ENCODE data around the gene CBX7. TPM values are rescaled to one million over a fixed set of nuclear protein-coding genes. Genes with fewer than 3 reads are reported as not detected.
A peak's percentile ranks its signal among the peaks of the same experiment; 100 is the strongest.

The CBX7 gene
- total and polyA plus RNA-seq, 2 experiments from 2014 or later: 2.5 to 10.4 TPM

GRCh38 chr22:39130892-39131855 is 21.3 kb downstream of the CBX7 start:
- Histone ChIP-seq H3K9me3 (ENCODE audit: low read depth) (no peaks in the 10 kb centered on the region), H3K4me1 (ENCODE audit: insufficient read depth) (no peaks in the 10 kb centered on the region), H3K4me2 (ENCODE audit: unreplicated experiment) (no peak overlapping the region), H3K79me2 (ENCODE audit: insufficient read depth) (no peaks in the 10 kb centered on the region), H3K27me3 (replicated peaks; ENCODE audit: insufficient read depth) (no peaks in the 10 kb centered on the region), H4K20me1 (ENCODE audit: insufficient read depth) (no peaks in the 10 kb centered on the region), H3K9ac (no peak overlapping the region), H3K36me3 (ENCODE audit: low read depth) (no peaks in the 10 kb centered on the region), H3K4me3 (no peak overlapping the region), H3K9me2 (ENCODE audit: insufficient read depth) (no peaks in the 10 kb centered on the region), H2AFZ (no peak overlapping the region), H3F3A (ENCODE audit: insufficient read depth) (no peaks in the 10 kb centered on the region), H3K27ac (no peak overlapping the region)
- 55 to 59% methylated on average over 21 to 24 of the region's 24 CpGs for WGBS, 2 experiments (ENCODE audit: low coverage in 1 of 2, low lambda C conversion rate in 2 of 2, missing lambda C conversion rate in 2 of 2)
- in situ Hi-C loops (cut with MboI): no loop called here
- peak; percentile 9 for DNase-seq
- no peak for TF ChIP-seq EZH2phosphoT487 (IDR thresholded peaks at IDR 0.05; ENCODE audit: insufficient read depth, low read depth)
- TF ChIP-seq EZH2 (IDR thresholded peaks at IDR 0.05; ENCODE audit: insufficient read depth, poor library complexity, severe bottlenecking): no peak

GRCh38 chr22:39130152-39130704 is 22.3 kb downstream of the CBX7 start:
- Histone ChIP-seq H3K36me3 (ENCODE audit: low read depth) (no peaks in the 10 kb centered on the region), H3K4me3 (no peak overlapping the region), H3K4me2 (ENCODE audit: unreplicated experiment) (no peak overlapping the region), H3K9ac (no peak overlapping the region), H3K4me1 (ENCODE audit: insufficient read depth) (no peaks in the 10 kb centered on the region), H3K9me3 (ENCODE audit: low read depth) (no peaks in the 10 kb centered on the region), H3K27ac (no peak overlapping the region), H2AFZ (no peak overlapping the region), H3K27me3 (replicated peaks; ENCODE audit: insufficient read depth) (no peaks in the 10 kb centered on the region), H4K20me1 (ENCODE audit: insufficient read depth) (no peaks in the 10 kb centered on the region), H3K9me2 (ENCODE audit: insufficient read depth) (no peaks in the 10 kb centered on the region), H3F3A (ENCODE audit: insufficient read depth) (no peaks in the 10 kb centered on the region), H3K79me2 (ENCODE audit: insufficient read depth) (no peaks in the 10 kb centered on the region)
- in situ Hi-C loops (cut with MboI): no loop called here
- DNase-seq: no peak
- TF ChIP-seq EZH2 (IDR thresholded peaks at IDR 0.05; ENCODE audit: insufficient read depth, poor library complexity, severe bottlenecking) (no peak), EZH2phosphoT487 (IDR thresholded peaks at IDR 0.05; ENCODE audit: insufficient read depth, low read depth) (no peak)
- WGBS, 2 experiments (ENCODE audit: low coverage in 1 of 2, low lambda C conversion rate in 2 of 2, missing lambda C conversion rate in 2 of 2): 88 to 98% methylated on average over 8 of the region's 8 CpGs

- Histone ChIP-seq H3K9me2 (ENCODE audit: insufficient read depth) (no peaks in the 10 kb centered on the region), H3K27ac (no peak overlapping the region), H3K79me2 (ENCODE audit: insufficient read depth) (no peaks in the 10 kb centered on the region), H2AFZ (no peak overlapping the region), H3K27me3 (replicated peaks; ENCODE audit: insufficient read depth) (no peaks in the 10 kb centered on the region), H3K9ac (no peak overlapping the region), H4K20me1 (ENCODE audit: insufficient read depth) (no peaks in the 10 kb centered on the region), H3K4me1 (ENCODE audit: insufficient read depth) (no peaks in the 10 kb centered on the region), H3K36me3 (ENCODE audit: low read depth) (no peaks in the 10 kb centered on the region), H3F3A (ENCODE audit: insufficient read depth) (no peaks in the 10 kb centered on the region), H3K9me3 (ENCODE audit: low read depth) (no peaks in the 10 kb centered on the region), H3K4me3 (no peak overlapping the region), H3K4me2 (ENCODE audit: unreplicated experiment) (no peak overlapping the region)
- 85 to 86% methylated on average over 9 of the region's 9 CpGs for WGBS, 2 experiments (ENCODE audit: low coverage in 1 of 2, low lambda C conversion rate in 2 of 2, missing lambda C conversion rate in 2 of 2)
- no peak for DNase-seq
- TF ChIP-seq EZH2 (IDR thresholded peaks at IDR 0.05; ENCODE audit: insufficient read depth, poor library complexity, severe bottlenecking) (no peak), EZH2phosphoT487 (IDR thresholded peaks at IDR 0.05; ENCODE audit: insufficient read depth, low read depth) (no peak)
- in situ Hi-C loops (cut with MboI): loop anchor here (10.0 kb wide), 1 partner anchor 115 kb away; the partner anchor contains the start of gene APOBEC3C
Measured at GRCh38 chr22:39129746-39130145, 22.7 kb downstream of the CBX7 start.

- Histone ChIP-seq H3K79me2 (ENCODE audit: insufficient read depth) (no peaks in the 10 kb centered on the region), H3K4me2 (ENCODE audit: unreplicated experiment) (no peak overlapping the region), H3K36me3 (ENCODE audit: low read depth) (no peaks in the 10 kb centered on the region), H2AFZ (no peak overlapping the region), H4K20me1 (ENCODE audit: insufficient read depth) (no peaks in the 10 kb centered on the region), H3K9me3 (ENCODE audit: low read depth) (no peaks in the 10 kb centered on the region), H3K4me3 (no peak overlapping the region), H3K27ac (no peak overlapping the region), H3K4me1 (ENCODE audit: insufficient read depth) (no peaks in the 10 kb centered on the region), H3K27me3 (replicated peaks; ENCODE audit: insufficient read depth) (no peaks in the 10 kb centered on the region), H3F3A (ENCODE audit: insufficient read depth) (no peaks in the 10 kb centered on the region), H3K9ac (no peak overlapping the region), H3K9me2 (ENCODE audit: insufficient read depth) (no peaks in the 10 kb centered on the region)
- no peak for DNase-seq
- TF ChIP-seq EZH2 (IDR thresholded peaks at IDR 0.05; ENCODE audit: insufficient read depth, poor library complexity, severe bottlenecking) (no peak), EZH2phosphoT487 (IDR thresholded peaks at IDR 0.05; ENCODE audit: insufficient read depth, low read depth) (no peak)
- WGBS, 2 experiments (ENCODE audit: low coverage in 1 of 2, low lambda C conversion rate in 2 of 2, missing lambda C conversion rate in 2 of 2): 73 to 74% methylated on average over 4 of the region's 4 CpGs
- in situ Hi-C loops (cut with MboI): loop anchor here (10.0 kb wide), 1 partner anchor 114 kb away; the partner anchor contains the start of gene APOBEC3C
Measured at GRCh38 chr22:39129081-39129480, 23.4 kb downstream of the CBX7 start.
